Muscle of back (tissue), 11 donors: ENCODE results near the gene MYO1E. TPM values are rescaled to one million over a fixed set of nuclear protein-coding genes. Genes with fewer than 3 reads are reported as not detected.

Experiments
- DNase-seq, 3 donors: peaks; one replicate each; pipeline versions ENCODE4 v3.0.0 to v3.0.0-alpha.2; 2013
- polyA plus RNA-seq, 10 donors: library from polyadenylated mRNA; unstranded; fragments of 120-200 nt; gene quantifications; one replicate each; pipeline ENCODE4 v1.2.1, GENCODE V29; 2013; ENCODE audit not compliant: insufficient read length in 10 of 10

Gene MYO1E
- polyA plus RNA-seq, 10 donors, result 30.4 to 45.6 (median 41.7) TPM

- DNase-seq, result no peak
Observed at GRCh38 chr15:59087731-59088130, 284.9 kb downstream of the MYO1E start.

Other genes with a start within 250 kb of the MYO1E start
- under 1 TPM in 3 of 10 donors, not detected in 7; 0.08 to 0.27 (median 0.13) TPM for gene LDHAL6B, start 166.0 kb downstream of the MYO1E start, polyA plus RNA-seq
- 1 to 10 TPM in 8 of 10 donors, under 1 TPM in 2; 0.74 to 2.1 (median 1.1) TPM for gene FAM81A, start 65.3 kb upstream of the MYO1E start, polyA plus RNA-seq
- under 1 TPM in 9 of 10 donors, not detected in 1; 0.05 to 0.60 (median 0.22) TPM for gene GCNT3, start 238.9 kb upstream of the MYO1E start, polyA plus RNA-seq